PC-9 (cell line): ENCODE data around the gene CTNNA3.

Experiments
- CTCF ChIP-seq: fragments of 200-600 bp; sonication (generic); conservative IDR thresholded peaks from 2 replicates; pipeline ENCODE4 v1.6.1; 2017; ENCODE audit warnings: mixed run types, antibody characterized with exemption, mild to moderate bottlenecking, moderate library complexity
- EZH2 ChIP-seq: fragments of 200-600 bp; sonication (generic); IDR thresholded peaks from 2 replicates; pipeline ENCODE4 v1.8.0; 2017; ENCODE audit warnings: antibody characterized with exemption, low read depth

GRCh38 chr10:66684581-66684980 is 1011.4 kb downstream of the CTNNA3 start:
- TF ChIP-seq CTCF (no peak), EZH2 (no peak)
